ENCODE data around the gene CCDC102B.

- TF ChIP-seq CTCF (IDR thresholded peaks at IDR 0.05), result no peak
- TF ChIP-seq EZH2 (IDR thresholded peaks at IDR 0.05; ENCODE audit: borderline replicate concordance, insufficient read depth, low read depth, low read length, poor library complexity, severe bottlenecking), result no peak
Observed at GRCh38 chr18:69081846-69082245, 284.0 kb downstream of the CCDC102B start.
